22Rv1 (cell line): ENCODE results near the gene LCE4A.

Experiments
- H3K27ac ChIP-seq: fragments of 450-650 bp; 2 replicates; pipeline ENCODE4 v1.5.1; 2017
- ZFX ChIP-seq: fragments of 450-650 bp; IDR thresholded peaks from 2 replicates; pipeline ENCODE4 v1.6.1; 2017; ENCODE audit warnings: antibody characterized with exemption, borderline replicate concordance
- TF ChIP-seq, protein P1 (sequence below): fragments of 450-650 bp; IDR thresholded peaks from 2 replicates; pipeline ENCODE4 v1.5.1; 2017; ENCODE audit warnings: mild to moderate bottlenecking

LCE4A gene

DNA sequence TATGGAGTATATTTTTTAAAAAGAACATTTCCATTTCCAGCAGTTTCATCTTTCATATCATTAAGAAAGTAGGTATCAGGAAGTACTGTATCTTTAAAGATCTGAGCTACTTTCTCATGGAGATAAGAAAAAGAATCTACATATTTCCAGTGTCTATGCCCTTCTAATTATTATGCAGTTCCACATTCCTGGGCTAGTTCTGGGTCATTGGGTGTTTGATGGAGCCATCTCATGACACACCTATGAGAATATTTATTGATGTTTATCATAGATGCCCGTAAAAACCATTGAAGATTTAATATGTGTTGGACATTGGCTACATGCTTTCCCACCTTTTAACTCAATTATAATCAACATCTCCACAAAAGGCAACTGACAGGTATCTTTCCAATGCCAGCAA lies 21.0 kb downstream of the LCE4A start:
- TF ChIP-seq, protein P1, sequence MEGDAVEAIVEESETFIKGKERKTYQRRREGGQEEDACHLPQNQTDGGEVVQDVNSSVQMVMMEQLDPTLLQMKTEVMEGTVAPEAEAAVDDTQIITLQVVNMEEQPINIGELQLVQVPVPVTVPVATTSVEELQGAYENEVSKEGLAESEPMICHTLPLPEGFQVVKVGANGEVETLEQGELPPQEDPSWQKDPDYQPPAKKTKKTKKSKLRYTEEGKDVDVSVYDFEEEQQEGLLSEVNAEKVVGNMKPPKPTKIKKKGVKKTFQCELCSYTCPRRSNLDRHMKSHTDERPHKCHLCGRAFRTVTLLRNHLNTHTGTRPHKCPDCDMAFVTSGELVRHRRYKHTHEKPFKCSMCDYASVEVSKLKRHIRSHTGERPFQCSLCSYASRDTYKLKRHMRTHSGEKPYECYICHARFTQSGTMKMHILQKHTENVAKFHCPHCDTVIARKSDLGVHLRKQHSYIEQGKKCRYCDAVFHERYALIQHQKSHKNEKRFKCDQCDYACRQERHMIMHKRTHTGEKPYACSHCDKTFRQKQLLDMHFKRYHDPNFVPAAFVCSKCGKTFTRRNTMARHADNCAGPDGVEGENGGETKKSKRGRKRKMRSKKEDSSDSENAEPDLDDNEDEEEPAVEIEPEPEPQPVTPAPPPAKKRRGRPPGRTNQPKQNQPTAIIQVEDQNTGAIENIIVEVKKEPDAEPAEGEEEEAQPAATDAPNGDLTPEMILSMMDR = no peak
- no peak for TF ChIP-seq ZFX
- no peak overlapping the region for H3K27ac ChIP-seq

DNA sequence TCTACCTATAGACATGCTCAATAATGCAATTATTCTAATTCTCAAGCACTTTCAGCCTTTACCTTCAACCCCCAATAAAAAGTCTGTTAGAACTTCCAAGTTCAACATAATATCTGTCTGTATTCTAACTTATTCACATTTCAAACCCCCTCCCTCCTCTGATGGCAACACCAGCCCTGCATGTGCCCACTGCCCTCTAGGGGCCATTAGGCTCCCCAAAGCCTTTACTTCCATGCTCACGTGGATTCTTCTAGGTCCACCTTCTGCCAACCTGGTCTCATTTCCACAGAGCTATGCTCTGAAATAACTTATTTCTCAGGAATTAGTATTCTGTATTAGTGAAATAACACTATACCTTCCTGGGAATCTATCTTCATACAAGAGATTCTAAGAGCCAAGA lies 27.7 kb downstream of the LCE4A start:
- TF ChIP-seq, protein P1 = peak; percentile 32
- no peak for TF ChIP-seq ZFX
- no peak overlapping the region for H3K27ac ChIP-seq

GRCh38 chr1:152737997-152738396 lies 30.0 kb downstream of the LCE4A start:
- TF ChIP-seq, protein P1 = no peak
- TF ChIP-seq ZFX = no peak
- no peak overlapping the region for H3K27ac ChIP-seq

DNA sequence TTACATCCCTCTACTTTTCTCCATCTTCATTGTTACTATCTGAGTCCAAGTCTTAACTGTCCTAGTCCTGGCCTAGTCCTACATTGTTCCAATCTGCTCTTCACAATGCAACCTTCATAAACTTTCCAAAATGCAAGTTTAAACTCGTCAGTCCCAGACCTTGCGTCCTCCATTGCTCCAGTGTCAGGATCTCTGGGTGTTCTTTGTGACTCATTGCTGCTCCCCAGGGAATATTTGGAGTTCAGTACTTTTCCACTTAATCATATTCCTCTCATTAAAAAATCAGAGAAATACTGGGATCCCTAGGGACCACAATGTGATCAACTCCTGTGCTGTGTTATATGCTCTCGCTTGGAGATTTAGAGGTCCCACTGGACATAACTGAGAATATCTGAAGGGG lies 31.9 kb downstream of the LCE4A start:
- no peak overlapping the region for H3K27ac ChIP-seq
- TF ChIP-seq, protein P1 = no peak
- no peak for TF ChIP-seq ZFX

DNA sequence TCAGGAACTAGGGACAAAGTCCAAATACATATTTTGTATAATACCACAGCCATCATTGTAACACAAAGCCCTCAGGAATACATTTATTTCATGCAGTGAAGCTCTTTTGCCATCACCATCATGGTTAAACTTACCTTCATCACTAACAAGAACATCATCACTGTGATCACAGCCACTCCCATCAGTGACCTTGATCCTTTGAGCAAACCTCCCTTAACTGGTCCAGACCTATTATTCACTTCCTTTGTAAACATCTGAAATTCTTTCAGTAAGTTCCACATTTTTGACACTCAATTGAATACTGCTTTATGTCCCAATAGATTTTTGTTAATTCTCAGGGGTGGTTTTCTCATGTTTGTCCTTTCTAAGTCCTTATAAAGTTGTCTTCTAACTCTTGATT lies 33.7 kb downstream of the LCE4A start:
- TF ChIP-seq ZFX = no peak
- H3K27ac ChIP-seq = no peak overlapping the region

DNA sequence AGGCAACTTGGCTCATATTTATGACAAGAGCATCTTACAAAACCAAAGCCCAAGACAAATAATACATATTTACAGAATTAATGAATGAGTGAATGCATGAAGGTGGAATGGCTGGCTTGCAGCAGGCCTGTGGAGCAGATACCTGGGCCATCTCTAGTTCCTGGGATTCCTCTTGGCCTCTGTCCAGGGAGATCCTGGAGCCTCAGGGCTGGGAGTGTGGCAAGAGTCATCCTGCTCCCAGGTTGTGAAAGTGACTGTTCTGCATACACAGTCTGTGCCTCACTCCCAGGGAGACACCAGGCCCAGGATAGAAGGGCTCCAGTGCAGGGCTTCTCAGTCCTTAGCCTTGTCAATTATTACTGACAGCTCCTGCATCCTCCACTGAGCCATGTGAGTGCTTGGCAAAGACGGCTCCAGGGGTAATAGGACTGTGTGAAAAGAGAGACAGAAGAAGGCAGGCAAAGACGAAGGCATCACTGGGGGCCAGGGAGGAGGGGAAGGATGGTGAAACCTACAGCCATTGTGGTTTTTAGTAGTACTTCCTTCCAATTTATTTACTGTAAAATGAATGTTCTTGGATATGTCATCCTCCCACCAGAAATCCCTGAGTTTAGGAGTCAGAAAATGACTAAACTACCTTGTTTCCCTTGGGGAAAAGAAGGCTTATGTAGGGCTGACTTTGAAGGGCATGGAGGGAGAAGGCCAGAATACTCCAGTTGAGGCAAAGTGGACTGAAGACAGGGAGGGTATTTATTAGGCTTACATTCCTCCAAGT lies 35.6 kb downstream of the LCE4A start:
- no peak overlapping the region for H3K27ac ChIP-seq
- no peak for TF ChIP-seq ZFX
- TF ChIP-seq, protein P1 = no peak

DNA sequence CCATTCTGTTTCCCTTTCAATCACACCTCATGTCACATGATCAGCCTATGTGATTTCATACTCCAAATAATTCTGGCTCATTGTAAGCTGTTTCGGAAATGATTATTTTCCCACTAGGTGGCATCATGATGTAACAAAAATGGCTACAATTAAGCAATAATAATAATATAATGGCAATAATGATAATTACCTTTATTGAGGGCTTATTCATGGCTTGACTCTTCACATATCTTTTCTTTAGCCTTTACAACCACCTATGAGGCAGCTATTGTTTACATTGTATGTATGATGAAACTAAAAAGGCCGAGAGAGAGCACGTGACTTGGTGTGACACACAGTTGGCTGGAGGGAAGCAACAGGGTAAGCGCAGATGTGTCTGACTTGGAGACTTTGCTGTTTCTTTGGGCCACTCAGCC lies 37.3 kb downstream of the LCE4A start:
- TF ChIP-seq ZFX = no peak
- TF ChIP-seq, protein P1 = peak; percentile 44
- H3K27ac ChIP-seq = no peak overlapping the region
